OCI-LY1 (cell line): ENCODE measurements around the gene TCERG1L.

Source experiments
- H2AFZ ChIP-seq: fragments of 200-600 bp; sonication (generic), shearing (Covaris generic); 2 replicates; pipeline ENCODE4 v1.6.0; 2014; ENCODE audit warnings: antibody characterized with exemption, mild to moderate bottlenecking, low read length
- H3F3A ChIP-seq: fragments of 200-600 bp; sonication (generic), shearing (Covaris generic); 2 replicates; pipeline ENCODE4 v1.6.0; 2014; ENCODE audit warnings: mild to moderate bottlenecking, antibody characterized with exemption, low read length, moderate library complexity; ENCODE audit not compliant: insufficient read depth
- H3K27ac ChIP-seq: fragments of 200-600 bp; sonication (generic); 2 replicates; pipeline ENCODE4 v1.5.1; 2014; ENCODE audit warnings: low read length, mixed run types, mild to moderate bottlenecking, low read depth; ENCODE audit not compliant: poor library complexity, severe bottlenecking
- H3K27me3 ChIP-seq: fragments of 200-600 bp; sonication (generic); 2 replicates; pipeline ENCODE4 v1.6.0; 2014; ENCODE audit warnings: antibody characterized with exemption, mild to moderate bottlenecking, low read length, moderate library complexity; ENCODE audit not compliant: insufficient read depth
- H3K36me3 ChIP-seq: fragments of 200-600 bp; sonication (generic); 2 replicates; pipeline ENCODE4 v1.6.1; 2014; ENCODE audit warnings: mild to moderate bottlenecking, antibody characterized with exemption, low read length, moderate library complexity, mixed read lengths; ENCODE audit not compliant: insufficient read depth
- H3K4me1 ChIP-seq: fragments of 200-600 bp; sonication (generic); 2 replicates; pipeline ENCODE4 v1.5.1; 2014; ENCODE audit warnings: mild to moderate bottlenecking, low read length, moderate library complexity; ENCODE audit not compliant: insufficient read depth, severe bottlenecking
- H3K4me2 ChIP-seq: fragments of 200-600 bp; sonication (generic), shearing (Covaris generic); 2 replicates; pipeline ENCODE4 v1.6.1; 2014; ENCODE audit warnings: low read length
- H3K4me3 ChIP-seq: fragments of 200-600 bp; sonication (generic); 2 replicates; pipeline ENCODE4 v1.5.1; 2014; ENCODE audit warnings: low read length, low read depth, mild to moderate bottlenecking, mixed read lengths; ENCODE audit not compliant: poor library complexity, severe bottlenecking
- H3K79me2 ChIP-seq: fragments of 200-600 bp; shearing (Covaris generic); 2 replicates; pipeline ENCODE4 v1.6.1; 2016; ENCODE audit warnings: mixed run types, low read length, mixed read lengths; ENCODE audit not compliant: insufficient read depth
- H3K9ac ChIP-seq: fragments of 200-600 bp; sonication (generic), shearing (Covaris generic); 2 replicates; pipeline ENCODE4 v1.6.1; 2014; ENCODE audit warnings: mild to moderate bottlenecking, low read length, mixed read lengths
- H3K9me2 ChIP-seq: fragments of 200-600 bp; sonication (generic), shearing (Covaris generic); 2 replicates; pipeline ENCODE4 v1.6.1; 2014; ENCODE audit warnings: low read depth, mild to moderate bottlenecking, low read length, mixed read lengths
- H3K9me3 ChIP-seq: fragments of 200-600 bp; shearing (Covaris generic); 2 replicates; pipeline ENCODE4 v1.6.1; 2014; ENCODE audit warnings: low read length, mixed read lengths
- H4K20me1 ChIP-seq: fragments of 200-600 bp; sonication (generic), shearing (Covaris generic); 2 replicates; pipeline ENCODE4 v1.6.0; 2016; ENCODE audit warnings: mild to moderate bottlenecking, low read length; ENCODE audit not compliant: insufficient read depth
- EZH2 ChIP-seq: fragments of 200-600 bp; sonication (generic), shearing (Covaris generic); IDR thresholded peaks from 2 replicates; pipeline ENCODE4 v1.8.0; 2017; ENCODE audit warnings: borderline replicate concordance, mixed run types, mild to moderate bottlenecking, antibody characterized with exemption, low read length, moderate library complexity, mixed read lengths
- TF ChIP-seq, protein P1 (sequence below): fragments of 200-600 bp; sonication (generic), shearing (Covaris generic); IDR thresholded peaks from 2 replicates; pipeline ENCODE4 v1.5.1; 2017; ENCODE audit warnings: mild to moderate bottlenecking, antibody characterized with exemption, low read length, moderate library complexity, mixed read lengths

Gene TCERG1L

DNA sequence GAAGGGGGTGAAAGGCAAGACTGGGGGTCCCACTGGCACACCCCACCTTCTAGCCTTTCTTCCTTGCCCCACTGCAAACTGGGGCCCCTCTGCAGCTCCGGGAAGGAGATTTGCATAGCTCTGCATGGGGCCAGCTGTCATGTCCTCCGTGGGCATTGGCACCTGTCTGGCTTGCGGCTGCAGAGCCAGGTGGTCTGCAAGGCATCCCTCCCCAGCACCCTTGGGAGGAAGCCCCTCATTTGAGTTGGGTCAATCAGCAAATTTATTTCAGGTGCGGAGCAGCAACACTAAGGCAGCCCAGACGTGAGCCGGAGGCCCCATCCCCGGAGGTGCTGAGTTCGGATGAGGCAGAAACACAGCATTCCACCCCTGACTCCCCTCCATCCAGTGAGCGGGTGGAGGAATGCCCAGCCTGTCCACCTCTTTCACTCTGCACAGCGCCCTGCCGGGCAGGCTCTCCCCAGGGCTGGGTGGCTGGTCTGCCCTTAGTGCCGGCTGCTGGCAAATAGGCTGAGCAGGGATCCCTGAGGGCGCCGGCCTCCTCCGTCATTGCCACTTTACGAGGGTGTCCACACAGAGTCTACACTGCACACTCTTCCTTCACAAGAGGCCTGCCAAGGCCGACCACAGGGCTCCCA, 143.2 kb downstream of the TCERG1L start:
- no peaks in the 10 kb centered on the region for H3F3A ChIP-seq
- TF ChIP-seq, protein P1, sequence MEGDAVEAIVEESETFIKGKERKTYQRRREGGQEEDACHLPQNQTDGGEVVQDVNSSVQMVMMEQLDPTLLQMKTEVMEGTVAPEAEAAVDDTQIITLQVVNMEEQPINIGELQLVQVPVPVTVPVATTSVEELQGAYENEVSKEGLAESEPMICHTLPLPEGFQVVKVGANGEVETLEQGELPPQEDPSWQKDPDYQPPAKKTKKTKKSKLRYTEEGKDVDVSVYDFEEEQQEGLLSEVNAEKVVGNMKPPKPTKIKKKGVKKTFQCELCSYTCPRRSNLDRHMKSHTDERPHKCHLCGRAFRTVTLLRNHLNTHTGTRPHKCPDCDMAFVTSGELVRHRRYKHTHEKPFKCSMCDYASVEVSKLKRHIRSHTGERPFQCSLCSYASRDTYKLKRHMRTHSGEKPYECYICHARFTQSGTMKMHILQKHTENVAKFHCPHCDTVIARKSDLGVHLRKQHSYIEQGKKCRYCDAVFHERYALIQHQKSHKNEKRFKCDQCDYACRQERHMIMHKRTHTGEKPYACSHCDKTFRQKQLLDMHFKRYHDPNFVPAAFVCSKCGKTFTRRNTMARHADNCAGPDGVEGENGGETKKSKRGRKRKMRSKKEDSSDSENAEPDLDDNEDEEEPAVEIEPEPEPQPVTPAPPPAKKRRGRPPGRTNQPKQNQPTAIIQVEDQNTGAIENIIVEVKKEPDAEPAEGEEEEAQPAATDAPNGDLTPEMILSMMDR: no peak
- no peak for TF ChIP-seq EZH2
- H3K4me1 ChIP-seq: no peaks in the 10 kb centered on the region
- no peak overlapping the region for H2AFZ ChIP-seq
- H3K36me3 ChIP-seq: no peaks in the 10 kb centered on the region
- H3K4me2 ChIP-seq: no peak overlapping the region
- H4K20me1 ChIP-seq: no peaks in the 10 kb centered on the region
- no peaks in the 10 kb centered on the region for H3K27me3 ChIP-seq
- H3K79me2 ChIP-seq: no peaks in the 10 kb centered on the region
- H3K9me3 ChIP-seq: no peaks in the 10 kb centered on the region
- no peak overlapping the region for H3K9ac ChIP-seq
- H3K4me3 ChIP-seq: no peak overlapping the region
- H3K9me2 ChIP-seq: no peaks in the 10 kb centered on the region
- no peak overlapping the region for H3K27ac ChIP-seq

DNA sequence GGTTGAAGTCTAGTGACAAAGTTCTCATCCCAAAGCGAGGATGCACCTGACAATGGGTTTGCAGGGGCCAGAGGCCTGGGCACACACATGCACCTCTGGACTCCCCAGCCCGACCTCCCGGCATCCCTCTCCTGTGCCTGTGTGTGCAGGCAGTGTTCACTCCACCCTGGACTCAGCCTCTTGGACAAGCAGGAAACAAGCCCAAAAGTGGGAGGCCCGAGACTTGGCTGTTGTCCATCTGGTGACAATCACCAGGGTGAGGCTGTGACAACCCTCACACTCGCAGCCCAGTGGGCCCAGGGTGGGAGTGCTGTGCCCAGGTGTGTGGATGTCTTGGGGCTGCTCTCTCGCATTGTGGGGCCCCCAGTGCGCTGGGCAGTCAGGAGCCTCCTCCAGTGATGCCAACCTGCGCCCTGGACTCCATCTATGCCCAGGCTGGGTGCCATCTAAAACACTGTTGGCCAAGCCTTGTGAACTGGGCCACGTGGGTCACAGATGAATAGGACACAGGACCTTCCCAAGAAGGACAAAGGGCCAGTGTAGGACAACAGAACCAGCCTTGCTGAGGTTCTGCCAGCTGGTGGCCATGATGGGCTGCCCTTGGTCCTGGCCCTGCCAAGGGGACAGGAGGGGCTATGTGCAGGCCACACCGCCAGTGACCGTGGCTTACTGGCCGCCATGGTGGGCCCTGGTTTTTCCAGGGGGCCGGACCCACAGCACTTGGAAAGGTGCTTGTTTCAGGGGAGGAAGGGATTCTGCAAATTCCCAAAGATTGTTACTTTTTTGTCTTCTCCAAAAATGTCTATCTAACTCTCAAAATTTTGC, 144.3 kb downstream of the TCERG1L start:
- H3K9me3 ChIP-seq: no peaks in the 10 kb centered on the region
- no peaks in the 10 kb centered on the region for H3K36me3 ChIP-seq
- no peaks in the 10 kb centered on the region for H3K4me1 ChIP-seq
- H3F3A ChIP-seq: no peaks in the 10 kb centered on the region
- H3K27ac ChIP-seq: no peak overlapping the region
- H3K4me3 ChIP-seq: no peak overlapping the region
- TF ChIP-seq, protein P1: no peak
- TF ChIP-seq EZH2: no peak
- no peaks in the 10 kb centered on the region for H3K79me2 ChIP-seq
- no peaks in the 10 kb centered on the region for H3K9me2 ChIP-seq
- no peak overlapping the region for H3K4me2 ChIP-seq
- H3K9ac ChIP-seq: no peak overlapping the region
- no peaks in the 10 kb centered on the region for H4K20me1 ChIP-seq
- no peaks in the 10 kb centered on the region for H3K27me3 ChIP-seq
- H2AFZ ChIP-seq: no peak overlapping the region

DNA sequence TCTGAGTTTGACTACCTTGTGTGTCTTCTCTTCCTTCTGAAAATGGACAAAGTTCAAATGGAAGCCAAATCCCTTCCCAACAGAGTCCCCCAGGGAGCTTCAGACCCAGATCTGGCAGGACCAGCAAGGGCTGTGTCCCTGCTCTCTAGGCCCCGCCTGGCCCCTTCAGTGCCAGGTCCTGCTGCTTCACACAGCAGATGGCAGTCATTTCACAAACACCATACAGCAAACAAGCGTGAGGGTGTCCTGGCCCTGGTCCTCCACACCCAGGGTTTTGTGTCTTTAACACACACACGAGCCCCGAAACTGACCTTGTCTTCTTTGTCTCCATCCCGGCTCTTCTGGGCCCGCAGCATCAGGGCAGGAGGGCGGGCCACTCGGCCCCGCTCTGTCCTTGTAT, 145.0 kb downstream of the TCERG1L start:
- Histone ChIP-seq H3F3A (no peaks in the 10 kb centered on the region), H3K36me3 (no peaks in the 10 kb centered on the region), H4K20me1 (no peaks in the 10 kb centered on the region), H3K4me1 (no peaks in the 10 kb centered on the region), H3K9me2 (no peaks in the 10 kb centered on the region), H3K79me2 (no peaks in the 10 kb centered on the region), H3K27me3 (no peaks in the 10 kb centered on the region), H3K27ac (no peak overlapping the region), H3K4me2 (no peak overlapping the region), H3K9ac (no peak overlapping the region), H3K9me3 (no peaks in the 10 kb centered on the region), H2AFZ (no peak overlapping the region), H3K4me3 (no peak overlapping the region)
- TF ChIP-seq EZH2: no peak
- TF ChIP-seq, protein P1: no peak
